ENCODE measurements around the gene CHST8.

CHST8 gene

DNA sequence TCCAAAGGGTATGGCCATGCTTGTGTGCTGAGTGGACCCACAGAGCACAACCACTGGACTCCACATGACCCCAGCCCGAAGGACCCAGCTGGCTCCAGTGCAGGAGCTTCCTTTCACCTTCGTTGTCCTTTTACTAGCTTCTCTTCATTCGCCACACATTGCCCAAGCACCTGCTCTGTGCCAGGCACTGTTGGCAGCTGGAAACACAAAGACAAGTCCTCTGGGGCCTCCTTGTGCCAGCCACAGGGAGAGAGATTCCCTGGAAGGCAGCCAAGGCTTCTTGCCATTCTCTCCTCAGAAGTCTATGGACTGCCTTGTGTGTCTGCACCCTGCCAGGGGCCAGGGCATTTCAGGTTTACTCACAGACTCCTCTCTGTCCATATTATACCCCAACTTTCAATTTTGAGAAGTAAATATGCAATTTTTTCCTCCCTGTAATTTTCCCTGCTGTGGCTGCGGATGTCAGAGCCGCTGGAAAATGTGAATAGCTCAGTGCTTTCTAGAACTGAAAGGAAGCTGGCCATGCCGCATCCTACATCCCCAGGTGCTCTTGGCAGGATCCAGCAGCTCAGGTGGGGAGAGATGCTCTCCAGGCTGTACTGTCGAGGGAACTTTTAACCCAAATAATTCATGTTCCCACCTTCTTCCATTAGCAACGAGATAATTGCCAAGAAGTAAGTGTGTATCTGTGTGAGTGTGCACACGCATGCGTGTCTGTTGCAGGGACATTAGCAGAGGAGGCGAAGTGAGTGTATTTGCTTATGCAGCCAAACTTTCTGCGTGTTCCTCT lies 57.2 kb downstream of the CHST8 start:
- H3K9me3 Mint-ChIP-seq, result no peaks in the 10 kb centered on the region
- no peak for ATAC-seq (ENCODE audit: low read depth)
- no peak overlapping the region for H3K27ac Mint-ChIP-seq
- no peaks in the 10 kb centered on the region for H3K36me3 Mint-ChIP-seq
- no peaks in the 10 kb centered on the region for H3K27me3 Mint-ChIP-seq
- no peaks in the 10 kb centered on the region for H3K4me1 Mint-ChIP-seq
- H3K4me3 Mint-ChIP-seq, result no peak overlapping the region
- DNase-seq (ENCODE audit: low spot score in 2 of 2), result no peak

DNA sequence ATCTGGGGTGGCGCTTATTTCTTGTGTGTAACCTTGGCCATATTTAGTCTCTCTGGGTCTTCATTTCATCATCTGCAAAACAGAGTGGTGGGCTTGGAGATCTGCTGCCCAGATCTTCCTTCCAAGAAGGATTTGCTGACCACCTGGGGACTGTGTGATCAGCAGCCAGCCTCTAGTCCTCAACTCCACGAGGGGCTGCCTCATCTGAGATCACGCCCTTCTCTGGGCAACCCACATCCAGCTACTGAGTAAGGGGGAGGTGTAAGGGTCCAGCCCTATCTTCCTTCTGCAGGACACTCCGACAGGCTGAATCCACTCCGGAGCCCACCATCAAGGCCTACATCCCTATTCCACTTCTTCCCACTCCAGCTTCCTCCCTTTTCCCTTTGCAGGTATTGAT lies 57.9 kb downstream of the CHST8 start:
- H3K4me1 Mint-ChIP-seq, result no peaks in the 10 kb centered on the region
- no peaks in the 10 kb centered on the region for H3K9me3 Mint-ChIP-seq
- no peak overlapping the region for H3K4me3 Mint-ChIP-seq
- DNase-seq (ENCODE audit: low spot score in 2 of 2), result no peak
- no peaks in the 10 kb centered on the region for H3K27me3 Mint-ChIP-seq
- no peak for ATAC-seq (ENCODE audit: low read depth)
- H3K36me3 Mint-ChIP-seq, result no peaks in the 10 kb centered on the region
- no peak overlapping the region for H3K27ac Mint-ChIP-seq

DNA sequence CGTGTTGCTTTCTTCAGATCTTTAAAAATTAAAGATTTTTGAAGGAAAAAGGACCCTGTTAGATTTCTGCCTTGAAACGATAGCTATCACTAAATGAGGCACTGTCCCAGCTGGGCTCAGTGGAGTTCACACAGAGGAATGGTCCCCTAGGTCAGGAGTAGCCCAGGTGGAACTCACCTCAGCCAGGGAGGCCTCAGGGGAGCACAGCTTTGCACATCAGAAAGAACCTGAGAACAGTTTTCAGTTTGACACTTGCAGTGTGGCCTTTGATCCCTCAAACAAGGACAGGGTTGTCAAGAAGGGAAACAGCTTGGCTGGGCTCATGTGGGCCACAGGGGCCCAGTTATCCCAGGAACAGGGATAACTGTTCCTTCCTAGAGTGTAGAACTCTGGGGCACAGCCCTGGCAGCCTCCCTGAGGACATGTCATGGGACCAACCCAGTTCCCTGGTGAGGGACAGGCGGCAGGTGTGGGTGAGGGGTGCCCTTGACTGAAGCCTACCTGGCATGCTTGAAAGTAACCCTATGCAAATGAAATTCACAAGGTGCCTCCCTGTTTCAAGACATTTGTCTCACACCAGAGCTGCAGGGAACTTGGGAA lies 59.4 kb downstream of the CHST8 start:
- no peak for ATAC-seq (ENCODE audit: low read depth)
- no peak overlapping the region for H3K4me3 Mint-ChIP-seq
- H3K27ac Mint-ChIP-seq, result no peak overlapping the region
- H3K4me1 Mint-ChIP-seq, result no peaks in the 10 kb centered on the region
- H3K9me3 Mint-ChIP-seq, result no peaks in the 10 kb centered on the region
- H3K27me3 Mint-ChIP-seq, result peaks cover 6% of the 10 kb centered on the region
- DNase-seq (ENCODE audit: low spot score in 2 of 2), result no peak
- H3K36me3 Mint-ChIP-seq, result no peaks in the 10 kb centered on the region

DNA sequence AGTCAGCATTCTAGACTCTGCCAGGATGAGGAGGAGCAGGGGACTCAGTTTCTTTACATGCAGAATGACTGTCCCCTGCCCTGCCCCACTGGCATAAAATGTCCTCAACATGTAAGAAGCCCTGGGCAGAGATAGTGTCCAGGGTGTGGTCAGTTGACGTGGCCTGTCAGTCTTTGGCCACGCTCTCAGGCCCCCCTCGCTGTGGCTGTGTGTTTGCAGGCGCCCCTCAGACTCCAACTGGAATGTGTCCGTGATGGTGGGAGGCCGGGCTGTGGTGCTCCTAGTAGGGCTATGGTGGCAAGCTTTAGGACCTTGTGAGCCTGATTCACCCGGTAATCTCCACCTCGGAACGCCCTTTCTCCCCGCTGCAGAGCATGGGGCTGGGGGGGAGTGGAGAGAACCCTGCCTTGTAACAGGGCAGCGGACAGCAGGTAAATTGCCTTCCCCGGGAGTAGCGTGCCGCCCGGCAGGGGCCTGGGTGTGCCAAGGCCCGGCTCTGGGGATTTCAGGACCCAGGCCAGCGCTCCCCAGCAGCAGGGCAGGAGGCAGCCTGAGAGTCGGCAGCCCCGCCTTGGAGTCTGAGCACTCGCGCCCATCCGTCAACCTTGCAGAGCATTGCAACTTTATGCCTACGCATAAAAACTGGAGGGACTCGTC lies 62.3 kb downstream of the CHST8 start:
- peaks cover 9% of the 10 kb centered on the region for H3K27me3 Mint-ChIP-seq
- no peaks in the 10 kb centered on the region for H3K9me3 Mint-ChIP-seq
- no peaks in the 10 kb centered on the region for H3K36me3 Mint-ChIP-seq
- H3K4me1 Mint-ChIP-seq, result no peaks in the 10 kb centered on the region
- ATAC-seq (ENCODE audit: low read depth) (no peak), DNase-seq (ENCODE audit: low spot score in 2 of 2) (no peak)
- H3K27ac Mint-ChIP-seq, result no peak overlapping the region
- H3K4me3 Mint-ChIP-seq, result no peak overlapping the region

DNA sequence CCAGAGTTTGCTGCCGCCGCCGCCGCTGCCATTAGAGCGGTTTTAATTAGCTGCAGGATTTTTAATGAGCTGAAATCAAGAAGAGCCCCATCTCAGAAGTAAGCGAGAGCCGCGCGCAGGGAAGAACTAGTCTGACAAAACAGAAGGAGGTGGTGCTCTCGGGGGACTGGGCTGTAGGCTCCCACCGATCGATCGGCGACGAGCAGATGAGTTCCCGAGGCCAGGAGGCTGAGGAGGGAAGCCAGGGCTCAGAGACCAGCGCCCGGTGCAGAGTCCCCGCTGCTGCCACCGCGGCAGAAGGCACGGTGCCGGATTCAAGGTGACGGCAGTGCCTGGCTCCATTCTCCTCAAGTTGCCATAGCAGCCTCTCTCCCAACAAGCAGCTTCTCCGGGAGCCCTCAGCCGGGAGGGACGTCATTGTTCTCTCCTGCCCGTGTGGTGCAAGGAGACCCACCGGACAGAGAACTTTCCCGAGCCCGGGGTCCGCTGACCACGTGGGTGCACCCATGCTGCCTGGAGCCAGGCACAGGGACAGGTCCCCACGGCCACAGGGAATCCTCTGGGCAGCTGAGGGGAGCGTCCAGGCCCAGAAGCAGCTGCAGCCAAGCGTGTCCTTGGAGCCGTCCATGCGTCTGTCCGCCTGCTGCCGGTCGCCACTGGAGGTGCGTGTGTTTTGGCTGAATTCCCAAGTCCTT lies 62.9 kb downstream of the CHST8 start:
- H3K4me3 Mint-ChIP-seq, result no peak overlapping the region
- H3K4me1 Mint-ChIP-seq, result no peaks in the 10 kb centered on the region
- no peak for ATAC-seq (ENCODE audit: low read depth)
- no peak overlapping the region for H3K27ac Mint-ChIP-seq
- H3K36me3 Mint-ChIP-seq, result no peaks in the 10 kb centered on the region
- H3K9me3 Mint-ChIP-seq, result no peaks in the 10 kb centered on the region
- H3K27me3 Mint-ChIP-seq, result peaks cover 9% of the 10 kb centered on the region
- no peak for DNase-seq (ENCODE audit: low spot score in 2 of 2)

GRCh38 chr19:33685541-33685940 lies 63.8 kb downstream of the CHST8 start:
- H3K36me3 Mint-ChIP-seq, result no peaks in the 10 kb centered on the region
- H3K4me1 Mint-ChIP-seq, result no peaks in the 10 kb centered on the region
- ATAC-seq (ENCODE audit: low read depth) (no peak), DNase-seq (ENCODE audit: low spot score in 2 of 2) (no peak)
- peaks cover 9% of the 10 kb centered on the region for H3K27me3 Mint-ChIP-seq
- H3K27ac Mint-ChIP-seq, result no peak overlapping the region
- no peaks in the 10 kb centered on the region for H3K9me3 Mint-ChIP-seq
- H3K4me3 Mint-ChIP-seq, result no peak overlapping the region

DNA sequence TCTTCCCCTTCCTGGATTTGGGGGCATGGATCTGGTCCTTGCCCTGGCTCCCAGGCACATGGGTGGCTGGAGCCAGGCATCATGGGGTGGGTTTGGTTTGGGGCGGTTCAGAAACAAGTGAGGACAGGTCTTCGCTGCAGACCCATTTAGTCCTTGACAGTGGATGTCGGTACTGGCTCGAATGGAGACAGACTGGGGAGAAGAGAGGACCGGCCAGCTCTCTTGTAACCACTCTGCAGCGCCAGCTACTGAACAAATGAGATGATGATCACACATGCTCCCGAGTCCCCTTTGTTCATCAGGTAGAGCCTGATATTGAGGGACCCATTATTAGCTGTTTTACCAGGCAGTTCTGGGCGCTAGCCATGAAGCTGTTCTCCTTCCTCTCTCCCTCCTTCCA lies 64.5 kb downstream of the CHST8 start:
- no peak overlapping the region for H3K27ac Mint-ChIP-seq
- H3K4me1 Mint-ChIP-seq, result no peaks in the 10 kb centered on the region
- H3K27me3 Mint-ChIP-seq, result peaks cover 9% of the 10 kb centered on the region
- H3K36me3 Mint-ChIP-seq, result no peaks in the 10 kb centered on the region
- ATAC-seq (ENCODE audit: low read depth) (no peak), DNase-seq (ENCODE audit: low spot score in 2 of 2) (no peak)
- no peaks in the 10 kb centered on the region for H3K9me3 Mint-ChIP-seq
- H3K4me3 Mint-ChIP-seq, result no peak overlapping the region

DNA sequence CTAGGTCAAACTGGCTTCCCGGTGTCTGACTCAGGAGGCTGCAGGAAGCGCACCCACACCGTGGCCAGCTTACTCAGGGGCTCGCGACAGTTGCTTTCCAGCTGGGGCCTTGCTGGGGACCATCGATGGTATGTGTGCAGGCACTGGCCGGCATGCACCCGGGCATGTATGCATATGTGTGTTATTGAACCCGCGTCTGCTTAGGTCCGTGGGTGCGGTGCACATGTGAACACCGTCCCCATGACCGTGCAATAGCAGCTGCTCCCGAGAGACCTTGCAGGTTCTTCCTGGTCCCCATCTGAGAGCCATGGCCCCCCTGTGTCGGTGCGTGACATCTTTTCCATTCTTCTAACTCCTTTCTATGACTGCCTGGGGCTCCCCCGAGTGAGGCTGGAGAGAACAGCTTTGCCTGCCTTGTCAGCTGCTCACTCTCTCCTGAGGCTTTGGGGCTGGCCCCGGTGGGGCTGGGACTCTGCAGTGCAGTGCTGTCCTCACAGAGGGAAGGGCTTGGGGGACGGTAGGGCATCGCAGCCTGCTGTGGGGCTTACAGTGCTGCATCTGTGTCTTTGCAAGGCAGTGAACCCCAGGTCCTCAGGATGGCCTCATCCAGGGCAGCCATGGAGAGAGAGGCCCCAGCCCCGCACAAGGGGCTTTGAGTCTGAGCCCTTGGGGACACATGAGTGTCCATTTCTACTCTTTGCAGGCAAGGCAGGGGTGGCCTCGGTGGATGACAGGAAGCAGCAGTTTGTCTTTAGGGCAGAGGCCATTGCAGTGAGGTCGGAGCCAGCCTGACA lies 65.1 kb downstream of the CHST8 start:
- ATAC-seq (ENCODE audit: low read depth) (no peak), DNase-seq (ENCODE audit: low spot score in 2 of 2) (no peak)
- H3K9me3 Mint-ChIP-seq, result no peaks in the 10 kb centered on the region
- H3K36me3 Mint-ChIP-seq, result no peaks in the 10 kb centered on the region
- no peaks in the 10 kb centered on the region for H3K4me1 Mint-ChIP-seq
- no peak overlapping the region for H3K27ac Mint-ChIP-seq
- peaks cover 9% of the 10 kb centered on the region for H3K27me3 Mint-ChIP-seq
- H3K4me3 Mint-ChIP-seq, result no peak overlapping the region

GRCh38 chr19:33687481-33688170 lies 65.9 kb downstream of the CHST8 start:
- no peak for DNase-seq (ENCODE audit: low spot score in 2 of 2)
- no peaks in the 10 kb centered on the region for H3K9me3 Mint-ChIP-seq
- no peaks in the 10 kb centered on the region for H3K4me1 Mint-ChIP-seq
- H3K27me3 Mint-ChIP-seq, result peaks cover 9% of the 10 kb centered on the region
- no peak overlapping the region for H3K27ac Mint-ChIP-seq
- no peaks in the 10 kb centered on the region for H3K36me3 Mint-ChIP-seq
- no peak overlapping the region for H3K4me3 Mint-ChIP-seq
- ATAC-seq (ENCODE audit: low read depth), result no peak

DNA sequence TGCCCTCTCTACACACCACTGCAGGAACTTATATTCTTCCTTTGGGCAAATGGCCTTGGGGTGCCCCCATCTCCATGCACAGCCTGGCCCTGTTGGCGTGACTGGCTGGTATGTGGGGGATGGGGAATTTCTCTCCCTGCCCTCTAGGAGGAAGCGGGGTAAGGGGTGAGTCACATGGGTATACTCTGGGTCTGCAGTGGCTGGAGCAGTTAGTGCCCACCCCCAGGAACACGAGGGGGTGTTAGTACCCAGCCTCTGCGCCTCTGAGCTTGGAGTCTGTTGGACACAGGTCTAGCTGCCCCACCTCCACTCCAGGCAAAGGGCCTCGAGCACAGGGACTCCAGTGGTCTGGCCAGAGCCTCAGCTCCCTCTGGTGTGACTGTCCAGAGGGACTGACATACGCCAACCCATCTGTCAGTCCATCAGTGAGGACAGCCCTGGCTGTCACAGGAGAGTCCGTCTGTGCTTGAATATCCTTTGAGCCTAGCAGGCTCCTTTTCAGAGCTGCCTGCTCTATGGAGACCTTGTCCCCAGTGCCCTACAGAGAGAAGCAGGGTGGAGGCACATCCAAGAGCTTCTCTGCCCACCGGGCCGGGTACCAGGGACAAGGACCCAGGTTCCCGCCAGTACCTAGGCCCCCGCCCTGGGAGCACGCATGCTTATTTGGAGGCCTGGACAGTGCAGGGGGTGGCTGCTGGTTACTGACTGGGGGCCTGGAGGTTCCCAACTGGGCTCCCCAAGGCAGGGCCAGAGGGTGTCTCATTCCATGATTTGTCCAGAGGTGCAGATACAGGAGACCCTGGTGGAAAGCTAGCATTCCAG lies 66.6 kb downstream of the CHST8 start:
- H3K9me3 Mint-ChIP-seq, result no peaks in the 10 kb centered on the region

DNA sequence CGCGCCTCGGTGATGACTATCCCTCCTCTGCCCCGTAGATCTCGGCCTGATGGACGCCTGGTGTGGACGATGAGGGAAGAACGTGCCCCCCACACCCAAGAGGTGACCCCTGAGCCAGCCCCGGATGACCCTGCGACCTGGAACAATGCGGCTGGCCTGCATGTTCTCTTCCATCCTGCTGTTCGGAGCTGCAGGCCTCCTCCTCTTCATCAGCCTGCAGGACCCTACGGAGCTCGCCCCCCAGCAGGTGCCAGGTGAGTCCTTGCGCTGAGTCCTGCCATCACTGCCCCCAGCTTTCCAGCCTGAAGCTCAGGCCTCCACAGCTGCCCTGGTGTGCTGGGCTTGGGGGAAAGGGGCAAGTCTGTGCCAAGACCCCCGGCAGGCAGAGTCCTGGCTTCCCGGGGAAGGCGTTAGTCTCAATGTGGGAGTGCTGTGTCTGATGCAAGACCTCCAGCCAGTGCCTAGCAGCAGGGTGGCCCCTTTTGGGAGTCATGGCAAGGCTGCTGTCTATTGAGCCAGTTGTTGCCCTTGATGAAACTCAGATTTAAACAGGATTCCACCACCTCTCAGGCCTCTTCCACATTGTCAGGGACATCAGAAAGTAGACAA lies 67.5 kb downstream of the CHST8 start:
- DNase-seq (ENCODE audit: low spot score in 2 of 2) (no peak), ATAC-seq (ENCODE audit: low read depth) (no peak)
- no peaks in the 10 kb centered on the region for H3K4me1 Mint-ChIP-seq
- no peak overlapping the region for H3K27ac Mint-ChIP-seq
- H3K4me3 Mint-ChIP-seq, result no peak overlapping the region
- no peaks in the 10 kb centered on the region for H3K36me3 Mint-ChIP-seq
- H3K9me3 Mint-ChIP-seq, result no peaks in the 10 kb centered on the region
- peaks cover 9% of the 10 kb centered on the region for H3K27me3 Mint-ChIP-seq

More for the DNA sequence above, 66.6 kb downstream of the CHST8 start:
- Mint-ChIP-seq H3K27me3 (peaks cover 9% of the 10 kb centered on the region), H3K4me1 (no peaks in the 10 kb centered on the region), H3K4me3 (no peak overlapping the region), H3K36me3 (no peaks in the 10 kb centered on the region), H3K27ac (no peak overlapping the region)
- ATAC-seq (ENCODE audit: low read depth) (no peak), DNase-seq (ENCODE audit: low spot score in 2 of 2) (no peak)

DNA sequence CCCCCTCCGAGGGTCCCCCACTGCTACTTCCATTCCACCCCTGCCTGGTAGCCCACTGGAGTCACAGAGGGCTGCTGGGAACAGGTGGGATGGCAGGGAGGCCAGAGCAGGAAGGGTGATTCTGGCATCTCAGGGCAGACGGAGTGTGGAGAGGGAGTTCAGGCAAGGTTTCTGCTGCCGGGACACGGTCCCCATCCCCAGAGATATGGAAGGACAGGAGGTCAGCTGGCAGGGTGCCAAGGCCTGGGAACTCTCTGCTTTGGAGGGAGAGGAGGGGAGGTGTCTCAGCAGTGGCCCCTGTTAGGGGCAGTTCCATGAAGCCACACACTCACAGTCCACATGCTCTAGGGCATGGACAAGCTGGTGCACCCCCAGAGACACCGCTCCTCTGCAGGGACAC lies 68.1 kb downstream of the CHST8 start:
- DNase-seq (ENCODE audit: low spot score in 2 of 2) (no peak), ATAC-seq (ENCODE audit: low read depth) (no peak)
- H3K4me3 Mint-ChIP-seq, result no peak overlapping the region
- no peaks in the 10 kb centered on the region for H3K4me1 Mint-ChIP-seq
- H3K27ac Mint-ChIP-seq, result no peak overlapping the region
- no peaks in the 10 kb centered on the region for H3K9me3 Mint-ChIP-seq
- H3K27me3 Mint-ChIP-seq, result peaks cover 8% of the 10 kb centered on the region
- H3K36me3 Mint-ChIP-seq, result no peaks in the 10 kb centered on the region
